Panc1 (cell line): Measurements from ENCODE around the gene CAMSAP3. TPM values are rescaled to one million over a fixed set of nuclear protein-coding genes. Genes with fewer than 3 reads are reported as not detected.

Source experiments
- ATAC-seq: fragments of 200-7000 bp; cut with Tn5 transposase; 2 replicates; pipeline ENCODE4 v1.9.1; 2020; ENCODE audit warnings: mild to moderate bottlenecking, moderate library complexity
- BruUV-seq: library from RNA; stranded (reverse); fragments of 400-500 nt; replicated peaks from 2 replicates; lab custom pipeline; 2021; lab: Mats Ljungman, UMichigan
- CTCF ChIA-PET: fragments of 300-600 bp; sonication (Branson Sonifier 250); formaldehyde crosslinking; loops from one replicate; lab custom pipeline; 2022; ENCODE audit warnings: antibody characterized with exemption; lab: Charles Lee
- POLR2A ChIA-PET: fragments of 300-600 bp; sonication (Branson Sonifier 250); formaldehyde crosslinking; loops from one replicate; lab custom pipeline; 2022; ENCODE audit warnings: antibody characterized with exemption; lab: Charles Lee
- DNase-seq: peaks from one replicate; pipeline ENCODE4 v3.0.0-alpha.2; 2010; ENCODE audit warnings: low read depth, low spot score
- H3K27ac ChIP-seq: 2 replicates; pipeline ENCODE4 v1.5.1; 2011; ENCODE audit warnings: mild to moderate bottlenecking, low read length, inconsistent platforms
- H3K27me3 ChIP-seq: fragments of 200-500 bp; sonication (Bioruptor generic); 2 replicates; pipeline ENCODE4 v1.6.0; 2014; ENCODE audit warnings: low read length, inconsistent platforms; ENCODE audit not compliant: control insufficient read depth, insufficient read depth
- H3K36me3 ChIP-seq: fragments of 200-500 bp; sonication (Bioruptor generic); 2 replicates; pipeline ENCODE4 v1.5.1; 2014; ENCODE audit warnings: inconsistent platforms, mild to moderate bottlenecking, low read length, moderate library complexity; ENCODE audit not compliant: control insufficient read depth, insufficient read depth
- H3K4me1 ChIP-seq: 2 replicates; pipeline ENCODE4 v1.5.1; 2011; ENCODE audit warnings: inconsistent platforms, mild to moderate bottlenecking, low read length, moderate library complexity; ENCODE audit not compliant: control insufficient read depth, insufficient read depth
- H3K4me3 ChIP-seq, 2 experiments: 2 replicates each; pipeline ENCODE4 v1.5.1; 2011 to 2012; ENCODE audit warnings: low read depth in 2 of 2, low read length in 2 of 2, mild to moderate bottlenecking in 2 of 2, inconsistent platforms in 1 of 2, moderate library complexity in 1 of 2
- H3K9me3 ChIP-seq: fragments of 200-500 bp; sonication (Bioruptor generic); 2 replicates; pipeline ENCODE4 v1.5.1; 2014; ENCODE audit warnings: low read depth, mild to moderate bottlenecking, inconsistent platforms, low read length, moderate library complexity; ENCODE audit not compliant: control insufficient read depth, insufficient read depth
- CTCF ChIP-seq: fragments of 450-650 bp; IDR thresholded peaks from 2 replicates; pipeline ENCODE4 v1.5.1; 2017; ENCODE audit warnings: mild to moderate bottlenecking
- POLR2AphosphoS5 ChIP-seq: IDR thresholded peaks from 2 replicates; pipeline ENCODE4 v1.6.1; 2012; ENCODE audit warnings: mild to moderate bottlenecking, low read depth, low read length, moderate library complexity
- REST ChIP-seq, 2 experiments: IDR thresholded peaks; 2 replicates each; pipeline ENCODE4 v1.6.1; 2011 to 2012; ENCODE audit warnings: low read depth in 2 of 2, control low read depth in 1 of 2, low read length in 1 of 2, mild to moderate bottlenecking in 1 of 2, moderate library complexity in 1 of 2; ENCODE audit not compliant: insufficient read depth in 1 of 2
- SIN3A ChIP-seq: IDR thresholded peaks from 2 replicates; pipeline ENCODE4 v1.6.1; 2012; ENCODE audit warnings: low read depth, mild to moderate bottlenecking, low read length, moderate library complexity, borderline replicate concordance; ENCODE audit not compliant: insufficient read depth
- TCF7L2 ChIP-seq: IDR thresholded peaks from 2 replicates; pipeline ENCODE4 v1.6.1; 2011; ENCODE audit warnings: mild to moderate bottlenecking, low read depth, low read length, inconsistent platforms
- in situ Hi-C: cut with HindIII; loops from 2 replicates; pipeline ENCODE4 v1.10.0; 2016; ENCODE audit warnings: low sequenced_read_pairs, low pct_unique_long_range_greater_than_20kb
- intact Hi-C: fragments of 100-400 bp; cut with micrococcal nuclease; formaldehyde crosslinking; loops from one replicate; pipeline ENCODE4 v1.10.0; 2022; ENCODE audit not compliant: unreplicated experiment
- total RNA-seq: library from RNA; stranded (reverse); gene quantifications from one replicate; pipeline ENCODE4 v1.2.1, GENCODE V29; 2021; ENCODE audit not compliant: unreplicated experiment

CAMSAP3 gene
- total RNA-seq, 1 experiment from 2014 or later = 1.7 TPM

DNA sequence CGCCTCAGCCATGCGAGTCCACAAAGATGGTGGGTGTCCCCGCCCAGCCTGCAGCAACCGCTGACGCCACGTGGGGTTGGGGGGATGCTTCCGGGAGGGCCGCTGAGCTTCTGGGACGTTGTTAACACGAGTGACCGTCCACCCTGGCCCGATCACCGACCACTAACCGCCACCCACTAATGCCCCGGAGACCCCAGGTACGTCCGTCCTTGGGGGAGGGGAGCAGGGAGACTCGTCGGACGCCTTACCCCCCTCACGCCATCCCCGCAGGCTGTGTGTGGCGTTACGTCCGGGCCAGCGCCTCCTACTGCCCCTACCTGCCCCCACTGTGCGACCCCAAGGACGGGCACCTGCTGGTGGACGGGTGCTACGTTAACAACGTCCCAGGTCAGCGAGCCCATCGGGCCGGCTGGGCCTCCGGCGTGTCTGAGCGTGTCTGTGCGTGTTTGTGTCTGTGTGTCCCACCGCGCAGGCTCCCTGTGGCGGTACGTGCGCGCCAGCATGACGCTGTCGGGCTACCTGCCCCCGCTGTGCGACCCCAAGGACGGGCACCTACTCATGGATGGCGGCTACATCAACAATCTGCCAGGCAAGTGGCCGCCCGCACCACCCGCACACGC, 38.9 kb upstream of the CAMSAP3 start:
- intact Hi-C loops (no loop called here), in situ Hi-C loops (no loop called here)
- Histone ChIP-seq H3K4me1 (no peaks in the 10 kb centered on the region), H3K36me3 (no peaks in the 10 kb centered on the region), H3K9me3 (no peaks in the 10 kb centered on the region), H3K27me3 (no peaks in the 10 kb centered on the region), H3K27ac (no peak overlapping the region), H3K4me3 (no peak overlapping the region)
- ChIA-PET CTCF (no interaction called here), POLR2A (no interaction called here)
- no peak for DNase-seq
- TF ChIP-seq REST (IDR thresholded peaks at IDR 0.05; ENCODE audit: insufficient read depth in 1 of 2, low read depth in 2 of 2, low read length in 1 of 2) (no peak), SIN3A (no peak), POLR2AphosphoS5 (no peak), CTCF (no peak), TCF7L2 (no peak)
- no TSS peak for BruUV-seq
- no peak for ATAC-seq

DNA sequence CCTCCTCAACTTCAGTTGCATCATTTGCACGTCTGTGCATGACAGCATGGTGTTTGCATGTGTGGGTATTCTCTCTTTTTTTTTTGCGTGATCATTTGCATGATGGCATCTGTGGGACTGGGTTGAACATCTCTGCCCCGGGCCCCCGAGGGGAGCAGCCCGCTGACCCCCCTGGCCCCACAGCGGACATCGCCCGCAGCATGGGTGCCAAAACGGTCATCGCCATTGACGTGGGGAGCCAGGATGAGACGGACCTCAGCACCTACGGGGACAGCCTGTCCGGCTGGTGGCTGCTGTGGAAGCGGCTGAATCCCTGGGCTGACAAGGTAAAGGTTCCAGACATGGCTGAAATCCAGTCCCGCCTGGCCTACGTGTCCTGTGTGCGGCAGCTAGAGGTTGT, 37.0 kb upstream of the CAMSAP3 start:
- Histone ChIP-seq H3K4me3 (no peak overlapping the region), H3K27ac (no peak overlapping the region), H3K27me3 (no peaks in the 10 kb centered on the region), H3K9me3 (no peaks in the 10 kb centered on the region), H3K36me3 (no peaks in the 10 kb centered on the region), H3K4me1 (no peaks in the 10 kb centered on the region)
- CTCF ChIA-PET = no interaction called here
- TF ChIP-seq REST (IDR thresholded peaks at IDR 0.05; ENCODE audit: insufficient read depth in 1 of 2, low read depth in 2 of 2, low read length in 1 of 2) (no peak), POLR2AphosphoS5 (no peak), TCF7L2 (no peak), CTCF (no peak), SIN3A (no peak)
- in situ Hi-C loops (no loop called here), intact Hi-C loops (no loop called here)
- POLR2A ChIA-PET = no interaction called here
- ATAC-seq (no peak), DNase-seq (no peak)
- BruUV-seq = no TSS peak
